GM12873 (cell line): Measurements from ENCODE around the gene MCTP1.

Experiments
- CTCF ChIP-seq: IDR thresholded peaks from 2 replicates; pipeline ENCODE4 v1.5.1; 2012; ENCODE audit warnings: low read depth, mild to moderate bottlenecking, moderate library complexity, low read length, control low read depth; ENCODE audit not compliant: insufficient read depth; ENCODE audit errors: missing control alignments

Gene MCTP1

GRCh38 chr5:95086927-95087815, 197.7 kb downstream of the MCTP1 start:
- no peak for TF ChIP-seq CTCF

- no peak for TF ChIP-seq CTCF
Measured at GRCh38 chr5:95084757-95085156, 200.1 kb downstream of the MCTP1 start.

- TF ChIP-seq CTCF = no peak
Measured at GRCh38 chr5:95083606-95084005, 201.3 kb downstream of the MCTP1 start.

- no peak for TF ChIP-seq CTCF
Measured at GRCh38 chr5:95081982-95082381, 202.9 kb downstream of the MCTP1 start.

GRCh38 chr5:95081500-95081960, 203.4 kb downstream of the MCTP1 start:
- no peak for TF ChIP-seq CTCF

GRCh38 chr5:95080441-95080840, 204.5 kb downstream of the MCTP1 start:
- no peak for TF ChIP-seq CTCF

- TF ChIP-seq CTCF = no peak
Measured at GRCh38 chr5:95080030-95080429, 204.9 kb downstream of the MCTP1 start.
